ENCODE measurements around the gene EFNA1.
"Not testable (repeated sequence)": the region's sequence is repeated elsewhere in the genome, so short reads cannot be mapped to it uniquely, and the experiment has no call there.

Gene EFNA1

DNA sequence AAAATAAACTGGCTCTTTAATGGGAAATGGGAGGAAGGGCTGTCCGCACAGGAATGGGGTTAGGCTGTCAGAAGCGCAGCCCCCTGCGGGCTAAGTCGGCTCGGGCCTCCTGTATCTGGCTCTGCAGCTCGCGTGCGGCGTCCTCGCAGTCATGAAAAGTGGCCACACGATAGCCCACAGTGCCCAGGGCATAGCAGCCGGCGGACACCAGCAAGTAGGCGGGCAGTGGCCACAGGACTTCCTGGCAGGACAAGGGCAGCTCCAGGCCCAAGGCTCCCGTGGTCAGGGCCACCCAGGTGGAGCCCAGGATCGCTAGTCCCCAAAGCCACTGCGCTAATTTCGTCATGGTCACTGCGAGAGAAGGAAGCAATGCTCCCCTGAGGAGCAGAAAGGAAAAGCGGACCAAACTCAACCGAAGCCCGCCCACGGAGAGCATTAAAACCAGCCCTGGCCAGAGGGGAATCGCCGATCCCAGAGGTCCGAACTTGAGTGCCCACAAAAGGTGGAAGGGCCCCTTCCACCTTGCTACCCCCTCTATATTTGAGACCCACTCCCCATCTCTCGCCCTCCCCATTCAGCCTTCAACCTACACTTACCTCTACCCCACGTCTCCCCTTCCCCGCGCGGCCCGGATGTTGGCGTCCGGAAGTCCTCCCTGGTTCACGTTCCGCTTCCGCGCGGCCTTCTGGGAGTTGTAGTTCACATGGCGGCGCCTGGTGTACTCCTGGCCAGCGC, 12.4 kb downstream of the EFNA1 start, which contains the start of gene DPM3:
Gene DPM3 (minus strand): TSS at position 637 of the 735 bp plus-strand sequence. CDS start 291 bp downstream, at position 346.
- DNase-seq, result peak; percentile 36 to 92 (median 85)

DNA sequence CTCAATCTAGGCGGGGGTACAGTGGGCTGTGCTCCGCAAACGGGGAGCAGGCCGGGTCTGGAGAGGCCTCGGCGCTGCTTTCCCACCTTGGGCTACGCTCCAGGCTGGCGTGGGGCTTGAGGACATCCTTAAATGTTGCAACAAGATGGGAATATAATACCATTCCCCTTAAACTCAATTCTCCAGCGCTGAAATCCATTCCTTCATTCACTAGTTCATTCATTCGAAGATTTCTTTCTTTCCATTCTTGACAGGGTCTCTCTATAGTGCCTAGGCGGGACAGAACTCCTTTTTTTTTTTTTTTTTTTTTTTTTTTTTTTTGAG, 12.9 kb downstream of the EFNA1 start:
- no peak for DNase-seq

DNA sequence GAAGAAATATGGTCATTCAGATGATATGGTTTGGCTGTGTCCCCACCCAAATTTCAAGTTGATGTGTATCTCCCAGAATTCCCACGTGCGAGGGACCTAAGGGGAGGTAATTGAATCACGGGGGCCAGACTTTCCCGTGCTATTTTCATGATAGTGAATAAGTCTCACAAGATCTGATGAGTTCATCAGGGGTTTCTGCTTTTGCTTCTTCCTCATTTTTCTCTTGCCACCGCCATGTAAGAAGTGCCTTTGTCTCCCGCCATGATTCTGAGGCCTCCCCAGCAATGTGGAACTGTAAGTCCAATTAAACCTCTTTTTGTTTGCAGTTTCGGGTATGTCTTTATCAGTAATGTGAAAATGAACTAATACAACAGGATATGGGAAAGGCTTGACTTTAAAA, 14.1 kb downstream of the EFNA1 start:
- no peak for DNase-seq

DNA sequence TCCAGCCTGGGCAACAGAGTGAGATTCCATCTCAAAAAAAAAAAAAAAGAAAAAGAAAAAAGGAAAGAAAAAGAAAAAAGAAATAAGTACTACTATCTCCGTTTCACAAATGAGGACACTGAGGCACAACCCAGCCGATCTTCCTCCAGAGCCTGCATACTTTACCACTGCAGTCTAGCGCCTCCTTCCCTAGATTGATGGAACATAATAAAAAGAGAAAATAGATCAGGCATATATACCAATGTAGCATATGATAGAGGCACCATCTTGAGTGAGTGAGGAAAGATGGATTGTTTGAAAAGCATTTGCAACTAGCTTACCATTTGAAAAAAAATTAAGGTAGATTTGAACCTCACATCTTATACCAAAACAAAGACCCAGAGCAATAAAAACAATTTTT, 17.8 kb downstream of the EFNA1 start:
- DNase-seq, result no peak

DNA sequence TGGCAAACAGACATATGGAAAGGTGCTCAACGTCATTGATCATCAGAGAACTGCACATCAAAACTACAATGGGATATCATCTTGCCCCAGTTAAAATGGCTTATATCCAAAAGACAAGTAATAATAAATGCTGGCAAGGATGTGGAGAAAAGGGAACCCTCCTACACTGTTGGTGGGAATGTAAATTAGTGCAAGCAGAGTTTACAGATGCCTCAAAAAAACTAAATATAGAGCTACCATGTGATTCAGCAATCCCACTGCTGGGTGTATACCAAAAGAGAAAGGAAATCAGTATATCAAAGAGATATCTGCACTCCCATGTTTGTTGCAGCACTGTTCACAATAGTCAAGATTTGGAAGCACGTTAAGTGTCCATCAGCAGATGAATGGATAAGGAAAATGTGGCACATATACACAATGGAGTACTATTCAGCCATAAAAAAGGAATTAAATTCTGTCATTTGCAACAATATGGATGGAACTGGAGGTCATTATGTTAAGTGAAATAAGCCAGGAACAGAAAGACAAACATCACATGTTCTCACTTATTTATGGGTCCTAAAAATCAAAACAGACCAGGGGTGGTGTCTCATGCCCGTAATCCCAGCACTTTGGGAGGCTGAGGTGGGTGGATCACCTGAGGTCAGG, 28.4 kb downstream of the EFNA1 start:
- DNase-seq, result not testable (repeated sequence)

DNA sequence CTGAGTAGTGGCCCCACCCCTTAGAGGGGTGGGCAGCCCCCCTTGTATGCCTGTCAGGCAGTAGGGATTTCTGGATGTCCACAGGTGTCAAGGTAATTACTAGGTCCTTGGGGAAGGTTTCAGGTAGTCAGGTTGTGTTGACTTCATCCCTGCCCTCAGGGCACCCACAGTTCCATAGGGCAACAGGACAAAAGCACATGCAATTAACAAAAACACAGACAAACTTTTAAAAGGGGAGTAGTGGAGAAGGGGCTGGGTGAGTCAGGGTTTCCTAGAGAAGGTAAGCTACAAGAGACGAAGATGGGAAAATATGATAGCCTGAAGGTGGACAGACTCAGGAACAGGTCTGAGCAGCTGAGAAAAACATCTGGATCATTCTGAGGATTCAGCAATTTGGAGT, 31.3 kb downstream of the EFNA1 start:
- DNase-seq, result no peak

DNA sequence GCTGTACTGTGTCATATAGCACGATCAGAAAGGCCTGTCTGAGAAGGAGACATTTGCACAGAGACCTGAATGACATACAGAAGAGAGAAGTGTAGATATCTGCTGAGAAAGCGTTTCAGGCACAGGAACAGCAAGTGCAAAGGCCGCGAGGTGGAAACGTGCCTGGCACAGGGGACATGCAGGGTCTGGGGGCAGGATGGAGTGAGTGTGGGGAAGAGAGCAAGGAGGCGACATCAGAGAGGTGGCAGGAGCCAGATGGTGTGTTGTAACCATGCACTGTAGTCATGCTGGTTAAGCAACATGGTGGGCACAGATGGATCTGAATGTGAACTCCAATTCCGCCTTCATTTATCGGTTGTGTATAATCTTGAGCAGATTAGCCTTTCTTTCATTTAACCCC, 32.5 kb downstream of the EFNA1 start:
- no peak for DNase-seq

DNA sequence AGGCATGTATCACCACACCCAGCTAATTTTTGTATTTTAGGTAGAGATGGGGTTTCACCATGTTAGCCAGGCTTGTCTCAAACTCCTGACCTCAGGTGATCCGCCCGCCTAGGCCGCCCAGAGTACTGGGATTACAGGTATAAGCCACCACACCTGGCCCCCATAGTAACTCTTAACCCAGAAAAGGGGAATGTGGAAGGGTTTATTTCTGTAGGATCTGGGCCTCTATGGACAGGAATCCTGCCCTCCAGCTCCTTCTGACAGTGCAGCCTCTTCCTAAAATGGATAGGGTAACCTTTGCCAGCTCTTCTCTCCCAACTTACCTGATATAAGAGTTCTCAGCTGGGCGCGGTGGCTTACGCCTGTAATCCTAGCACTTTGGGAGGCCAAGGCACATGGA, 35.0 kb downstream of the EFNA1 start:
- DNase-seq, result not testable (repeated sequence)

DNA sequence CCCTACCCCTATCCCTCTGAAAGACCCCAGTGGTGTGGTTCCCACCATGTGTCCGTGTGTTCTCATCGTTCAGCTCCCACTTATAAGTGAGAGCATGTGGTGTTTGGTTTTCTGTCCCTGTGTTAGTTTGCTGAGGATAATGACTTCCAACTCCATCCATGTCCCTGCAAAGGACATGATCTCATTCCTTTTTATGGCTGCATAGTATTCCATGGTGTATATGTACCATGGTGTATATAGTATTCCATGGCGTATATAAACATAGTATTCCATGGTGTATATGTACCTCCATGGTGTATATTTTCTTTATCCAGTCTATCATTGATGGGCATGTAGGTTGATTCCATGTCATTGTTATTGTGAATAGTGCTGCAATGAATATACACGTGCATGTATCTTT, 36.1 kb downstream of the EFNA1 start:
- DNase-seq, result not testable (repeated sequence)

DNA sequence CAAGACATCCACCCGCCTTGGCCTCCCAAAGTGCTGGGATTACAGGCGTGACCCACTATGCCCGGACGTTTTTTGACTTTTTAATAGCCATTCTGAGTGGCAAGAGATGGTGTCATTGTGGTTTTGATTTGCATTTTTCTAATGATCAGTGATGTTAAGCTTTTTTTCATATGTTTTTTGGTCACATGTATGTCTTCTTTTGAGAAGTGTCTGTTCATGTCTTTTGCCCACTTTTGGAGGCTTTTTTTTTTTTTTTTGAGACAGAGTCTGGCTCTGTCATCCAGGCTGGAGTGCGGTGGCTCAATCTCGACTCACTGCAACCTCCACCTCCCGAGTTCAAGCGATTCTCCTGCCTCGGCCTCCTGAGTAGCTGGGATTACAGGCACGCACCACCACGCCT, 36.9 kb downstream of the EFNA1 start:
- DNase-seq, result not testable (repeated sequence)

DNA sequence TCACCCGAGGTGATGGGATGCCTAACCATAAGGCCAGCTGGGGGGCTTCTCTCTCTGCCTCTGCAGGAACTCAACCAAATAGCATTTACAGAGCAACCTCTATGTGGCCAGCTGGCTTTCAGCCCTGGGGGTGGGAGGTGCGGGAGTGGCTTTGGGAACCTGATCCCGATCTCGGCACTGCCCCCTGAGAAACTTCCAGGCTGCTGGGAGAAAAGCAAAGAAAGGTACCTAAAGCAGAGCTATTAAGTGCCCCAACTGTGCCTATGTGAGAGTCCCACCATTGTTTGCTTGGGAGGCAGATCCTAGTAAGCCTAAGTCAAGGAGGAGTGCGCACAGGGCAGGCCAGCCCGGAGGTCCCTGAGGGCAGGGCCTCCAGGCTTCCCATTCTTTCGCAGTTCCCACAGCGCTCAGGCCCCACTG, 38.4 kb downstream of the EFNA1 start:
- no peak for DNase-seq

DNA sequence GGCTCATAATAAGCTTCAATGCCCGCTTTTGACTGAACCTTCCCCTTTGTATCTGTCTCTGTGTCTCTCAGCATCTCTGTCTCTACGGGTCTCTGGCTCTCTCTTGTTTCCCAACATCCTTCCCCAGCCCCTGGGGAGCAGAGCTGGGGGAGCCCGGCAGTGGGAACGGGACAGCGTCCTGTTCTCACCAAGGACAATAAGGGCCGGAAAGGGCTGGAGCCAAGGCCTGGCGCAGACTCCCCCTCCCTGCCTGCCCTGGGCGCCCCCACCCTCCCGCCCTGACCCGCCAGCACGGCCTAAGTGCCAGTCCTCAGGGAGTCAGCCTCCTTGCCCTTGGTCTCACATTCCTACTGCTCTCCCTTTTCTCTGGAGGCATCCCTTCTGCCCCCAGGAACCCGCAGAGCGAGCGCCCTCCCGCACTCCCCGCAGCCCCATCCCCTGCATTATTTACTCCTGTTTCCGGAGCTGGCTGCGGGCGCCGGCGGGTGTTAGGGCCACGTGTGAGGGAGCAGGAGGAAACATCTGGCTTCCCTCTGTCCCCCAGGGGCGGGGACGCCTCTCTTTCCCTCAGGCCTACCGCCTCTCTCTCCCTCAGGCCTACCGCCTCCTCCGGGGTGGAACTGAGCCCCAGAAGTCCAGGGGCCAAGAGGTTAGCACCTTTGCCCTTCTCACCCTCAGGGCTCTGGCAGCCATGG, 38.9 kb downstream of the EFNA1 start:
- peak in 31 of 58 donors; percentile 22 to 79 (median 47) for DNase-seq

DNA sequence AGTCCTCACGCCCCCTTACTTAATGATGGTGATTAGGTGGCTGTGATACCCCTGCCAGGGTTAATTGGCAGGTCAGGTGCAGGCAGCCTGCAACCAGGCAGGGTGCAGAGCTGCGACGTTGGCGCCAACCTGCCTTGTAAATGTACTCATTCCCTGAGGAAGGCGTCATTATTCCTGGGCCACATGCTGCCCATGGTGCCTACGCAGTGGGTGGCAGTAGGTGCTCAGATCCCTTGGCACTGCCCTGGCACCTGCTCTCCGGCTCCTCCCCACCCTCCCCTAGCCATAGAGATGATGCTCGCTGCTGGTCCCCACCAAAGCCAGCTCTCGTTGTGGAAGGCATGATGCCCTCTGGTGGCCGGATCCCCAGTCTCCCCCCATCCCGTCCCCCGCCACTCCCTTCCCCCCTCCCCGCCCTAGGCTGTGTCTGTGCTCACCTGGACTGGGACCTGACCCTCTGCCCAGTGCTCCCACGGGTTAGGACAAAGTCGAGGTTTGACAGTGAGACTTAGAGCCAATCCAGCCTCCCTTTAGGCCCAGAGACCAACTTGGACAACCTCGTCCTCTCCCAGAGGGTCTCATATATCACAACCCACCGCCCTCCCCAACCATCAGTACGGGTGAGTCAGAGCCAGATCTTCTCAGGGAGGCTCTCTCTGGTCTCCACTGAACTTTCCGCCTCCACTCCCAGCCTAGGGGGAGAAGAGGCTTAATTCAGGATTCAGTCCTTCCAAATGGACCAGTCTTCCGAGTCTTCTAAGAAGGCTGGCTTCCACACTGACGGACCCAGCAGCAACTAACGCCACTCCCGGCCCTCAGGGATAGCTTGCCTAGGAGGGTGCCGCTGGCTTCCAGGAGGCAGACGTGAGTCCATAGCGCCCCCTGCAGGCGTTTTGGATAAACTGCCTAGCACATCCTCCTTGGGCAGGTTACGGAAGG, 39.8 kb downstream of the EFNA1 start:
- DNase-seq, result peak in 56 of 58 donors; percentile 39 to 95 (median 81)

DNA sequence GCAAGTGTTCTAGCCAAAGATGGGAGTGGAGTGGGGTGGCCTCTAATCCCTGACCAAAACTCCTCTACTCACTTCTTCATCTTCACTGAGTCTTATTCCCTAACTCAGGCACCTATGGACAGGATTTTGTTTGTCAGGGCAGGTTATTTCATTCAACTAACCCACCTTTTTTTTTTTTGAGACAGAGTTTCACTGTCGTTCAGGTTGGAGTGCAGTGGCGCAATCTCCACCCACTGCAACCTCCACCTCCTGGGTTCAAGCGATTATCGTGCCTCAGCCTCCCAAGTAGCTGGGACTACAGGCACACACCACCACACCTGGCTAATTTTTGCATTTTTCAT, 40.4 kb downstream of the EFNA1 start:
- not testable (repeated sequence) for DNase-seq

DNA sequence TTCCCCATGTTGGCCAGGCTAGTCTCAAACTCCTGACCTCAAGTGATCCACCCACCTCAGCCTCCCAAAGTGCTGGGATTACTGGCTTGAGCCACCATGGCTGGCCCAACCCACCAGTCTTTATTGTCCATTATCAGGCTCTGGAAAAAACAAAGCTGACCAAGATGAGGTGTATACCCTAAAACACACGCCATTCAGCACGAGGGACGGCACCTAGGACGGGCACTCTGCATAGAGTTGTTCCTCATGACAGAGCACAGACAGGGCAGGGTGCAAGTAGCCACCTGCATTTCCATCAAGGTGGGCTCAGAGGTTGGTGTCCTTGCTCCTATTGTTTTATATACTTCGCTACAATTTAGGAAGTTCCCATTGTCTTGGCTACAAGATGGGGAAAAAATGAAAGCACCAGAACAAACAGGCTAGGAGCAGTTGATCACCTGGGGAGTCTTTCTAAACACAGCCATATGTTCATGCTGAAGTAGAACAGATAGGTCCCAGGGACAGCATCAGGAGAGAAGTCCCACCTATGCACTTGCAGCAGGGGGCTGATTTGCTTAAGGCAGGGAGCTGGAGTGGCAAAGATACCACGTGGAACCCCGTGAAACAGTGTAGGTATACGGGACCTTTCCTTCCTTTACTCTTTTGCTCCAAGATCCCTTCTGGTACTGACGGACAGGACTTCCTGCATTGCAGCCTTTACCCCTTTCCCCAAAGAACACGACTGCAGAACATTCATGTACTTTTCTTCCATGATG, 41.0 kb downstream of the EFNA1 start:
- no peak for DNase-seq

DNA sequence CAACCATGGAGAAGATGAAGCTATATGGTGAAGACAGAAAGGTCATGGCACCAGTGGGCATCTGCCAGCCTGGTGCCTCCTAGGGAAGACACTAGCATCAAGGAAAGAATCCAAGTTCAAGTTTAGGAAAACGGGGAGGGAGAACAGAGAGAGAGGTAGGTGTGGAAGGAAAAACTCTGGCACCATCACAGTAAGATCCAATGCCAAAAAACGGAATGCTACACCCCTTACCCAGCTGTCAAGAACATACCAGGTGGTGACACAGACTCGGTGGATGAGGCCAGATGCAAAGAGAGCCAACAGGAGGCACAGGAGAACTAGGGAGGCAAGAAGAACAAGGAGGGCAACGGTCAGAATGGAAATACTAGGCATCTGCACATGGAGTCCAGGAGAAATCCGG, 41.9 kb downstream of the EFNA1 start:
- no peak for DNase-seq

DNA sequence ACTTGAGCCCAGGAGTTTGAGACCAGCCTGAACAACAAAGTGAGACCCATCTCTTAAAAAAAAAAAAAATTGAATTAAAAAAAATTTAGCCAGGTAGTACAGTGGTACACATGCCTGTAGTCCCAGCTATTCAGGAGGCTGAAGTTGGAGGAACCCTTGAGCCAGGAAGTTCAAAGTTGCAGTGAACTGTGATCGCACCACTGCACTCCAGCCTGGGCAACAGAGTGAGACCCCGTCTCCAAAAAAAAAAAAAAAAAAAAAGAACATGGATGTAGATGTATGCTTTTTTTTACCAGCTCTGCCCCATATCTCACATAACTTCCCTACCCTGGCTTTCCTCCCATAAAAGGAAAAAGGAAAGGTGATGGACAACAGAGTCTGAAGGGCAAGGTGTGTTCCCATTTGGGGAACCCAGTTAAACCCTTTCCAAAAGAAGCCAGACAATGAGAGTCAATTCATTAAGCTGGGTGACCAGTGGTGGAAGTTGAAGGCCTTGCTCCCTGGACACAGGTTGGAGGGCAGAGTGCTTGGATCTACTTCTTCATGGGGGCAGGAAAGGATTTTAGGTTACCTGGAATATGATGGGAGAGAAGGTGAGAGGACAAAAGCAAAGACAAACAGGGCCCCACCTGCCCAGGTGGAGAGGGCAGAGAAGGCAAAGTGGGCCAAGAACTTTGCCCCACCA, 42.6 kb downstream of the EFNA1 start:
- DNase-seq, result no peak

DNA sequence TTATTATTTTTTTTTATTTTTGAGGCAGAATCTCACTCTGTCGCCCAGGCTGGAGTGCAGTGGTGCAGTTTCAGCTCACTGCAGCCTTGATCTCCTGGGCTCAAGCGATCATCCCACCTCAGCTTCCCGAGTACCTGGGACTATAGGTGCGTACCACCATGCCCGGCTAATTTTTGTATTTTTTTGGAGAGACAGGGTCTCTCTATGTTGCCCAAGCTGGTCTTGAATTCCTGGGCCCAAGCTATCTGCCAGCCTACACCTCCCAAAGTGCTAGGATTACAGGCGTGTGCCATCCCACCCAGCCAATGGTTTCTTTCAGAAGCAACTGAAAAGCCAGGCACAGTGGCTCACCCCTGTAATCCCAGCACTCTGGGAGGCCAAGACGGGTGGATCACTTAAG, 43.1 kb downstream of the EFNA1 start:
- no peak for DNase-seq

DNA sequence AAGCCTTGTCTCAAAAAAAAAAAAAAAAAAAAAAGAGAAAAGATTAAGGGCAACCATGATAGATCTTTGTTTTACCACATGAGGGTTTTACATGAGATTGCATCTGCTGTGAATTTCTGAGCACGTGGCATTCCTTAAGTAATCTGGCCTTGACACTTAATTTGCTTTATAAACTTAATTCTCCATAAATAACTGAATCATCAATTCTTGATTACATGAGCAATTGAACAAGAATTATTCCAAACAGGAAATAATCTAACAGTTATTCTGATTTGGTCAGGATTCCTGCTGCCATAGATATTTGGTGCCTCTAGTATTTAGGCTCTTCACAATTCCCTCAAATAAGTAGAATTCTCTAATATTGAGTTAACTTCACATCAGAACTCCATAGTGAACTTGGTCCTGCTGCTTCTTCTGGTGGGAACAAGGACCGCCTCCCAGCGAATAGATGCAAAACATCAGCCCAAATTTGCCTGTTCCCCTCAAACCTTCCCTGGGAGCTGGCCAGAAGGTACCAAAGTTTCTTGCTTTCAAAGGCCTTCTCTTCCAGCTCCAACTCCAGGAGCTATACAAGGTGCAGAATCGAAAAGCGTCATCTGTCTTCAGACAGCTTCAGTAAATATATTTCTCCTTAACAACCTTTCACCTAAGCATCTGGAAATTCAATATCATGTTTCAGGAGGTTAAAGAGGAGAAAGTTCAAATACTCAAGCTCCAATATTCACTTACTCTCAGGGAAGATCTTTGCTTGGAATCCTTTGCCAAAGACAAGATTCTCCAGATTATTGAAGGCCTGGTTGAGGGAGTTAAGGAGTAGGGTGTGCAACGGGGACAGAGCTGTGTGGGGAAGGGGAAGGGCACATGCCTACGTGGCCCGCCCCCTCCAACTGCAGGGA, 44.4 kb downstream of the EFNA1 start:
- no peak for DNase-seq

Data from anterior cingulate cortex (tissue), 58 donors.